DOHH2 (cell line): ENCODE measurements around the gene CHD6.

ENCODE experiments used
- EZH2phosphoT487 ChIP-seq: fragments of 200-600 bp; sonication (generic); IDR thresholded peaks from 2 replicates; pipeline ENCODE4 v1.6.1; 2017; ENCODE audit warnings: borderline replicate concordance, mild to moderate bottlenecking, antibody characterized with exemption, low read length, moderate library complexity, mixed read lengths
- TF ChIP-seq, protein P1 (sequence below): fragments of 200-600 bp; sonication (generic); IDR thresholded peaks from one replicate; pipeline ENCODE4 v1.5.1; 2014; ENCODE audit warnings: antibody characterized with exemption, mild to moderate bottlenecking, low read depth, low read length; ENCODE audit not compliant: poor library complexity, severe bottlenecking

DNA sequence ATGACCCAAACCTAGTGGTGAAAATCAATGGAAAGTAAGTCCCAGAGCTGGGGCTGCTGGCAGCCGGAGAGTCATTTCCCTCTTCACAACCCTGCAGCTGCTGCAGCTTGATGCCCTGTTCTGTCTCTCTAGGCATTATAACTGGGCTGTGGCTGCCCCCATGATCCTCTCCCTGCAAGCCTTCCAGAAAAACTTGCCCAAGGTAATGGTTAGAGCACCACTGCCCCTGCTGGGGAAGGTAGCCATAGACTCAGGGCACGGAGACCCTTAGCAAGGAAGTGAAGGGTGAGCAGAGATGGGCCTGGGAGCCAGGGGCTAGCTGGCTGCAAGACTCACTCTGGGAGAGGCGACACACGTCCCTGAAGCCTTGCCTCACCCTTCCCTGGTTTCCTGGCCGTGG lies 265.5 kb downstream of the CHD6 start:
- TF ChIP-seq, protein P1, sequence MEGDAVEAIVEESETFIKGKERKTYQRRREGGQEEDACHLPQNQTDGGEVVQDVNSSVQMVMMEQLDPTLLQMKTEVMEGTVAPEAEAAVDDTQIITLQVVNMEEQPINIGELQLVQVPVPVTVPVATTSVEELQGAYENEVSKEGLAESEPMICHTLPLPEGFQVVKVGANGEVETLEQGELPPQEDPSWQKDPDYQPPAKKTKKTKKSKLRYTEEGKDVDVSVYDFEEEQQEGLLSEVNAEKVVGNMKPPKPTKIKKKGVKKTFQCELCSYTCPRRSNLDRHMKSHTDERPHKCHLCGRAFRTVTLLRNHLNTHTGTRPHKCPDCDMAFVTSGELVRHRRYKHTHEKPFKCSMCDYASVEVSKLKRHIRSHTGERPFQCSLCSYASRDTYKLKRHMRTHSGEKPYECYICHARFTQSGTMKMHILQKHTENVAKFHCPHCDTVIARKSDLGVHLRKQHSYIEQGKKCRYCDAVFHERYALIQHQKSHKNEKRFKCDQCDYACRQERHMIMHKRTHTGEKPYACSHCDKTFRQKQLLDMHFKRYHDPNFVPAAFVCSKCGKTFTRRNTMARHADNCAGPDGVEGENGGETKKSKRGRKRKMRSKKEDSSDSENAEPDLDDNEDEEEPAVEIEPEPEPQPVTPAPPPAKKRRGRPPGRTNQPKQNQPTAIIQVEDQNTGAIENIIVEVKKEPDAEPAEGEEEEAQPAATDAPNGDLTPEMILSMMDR = peak; percentile 11
- TF ChIP-seq EZH2phosphoT487 = no peak
